Measurements from ENCODE around the gene PPM1J. TPM values are rescaled to one million over a fixed set of nuclear protein-coding genes. Genes with fewer than 3 reads are reported as not detected.
A peak's percentile ranks its signal among the peaks of the same experiment; 100 is the strongest.

PPM1J gene
- total and polyA plus RNA-seq, 9 of the 15 experiments (the other 6 are each of a cell fraction or from before 2014, with no cell fraction given) = 0.25 to 10.5 (median 4.2) TPM

GRCh38 chr1:112673592-112674439 is 41.3 kb downstream of the PPM1J start (continued):
- TF ChIP-seq, protein P1, sequence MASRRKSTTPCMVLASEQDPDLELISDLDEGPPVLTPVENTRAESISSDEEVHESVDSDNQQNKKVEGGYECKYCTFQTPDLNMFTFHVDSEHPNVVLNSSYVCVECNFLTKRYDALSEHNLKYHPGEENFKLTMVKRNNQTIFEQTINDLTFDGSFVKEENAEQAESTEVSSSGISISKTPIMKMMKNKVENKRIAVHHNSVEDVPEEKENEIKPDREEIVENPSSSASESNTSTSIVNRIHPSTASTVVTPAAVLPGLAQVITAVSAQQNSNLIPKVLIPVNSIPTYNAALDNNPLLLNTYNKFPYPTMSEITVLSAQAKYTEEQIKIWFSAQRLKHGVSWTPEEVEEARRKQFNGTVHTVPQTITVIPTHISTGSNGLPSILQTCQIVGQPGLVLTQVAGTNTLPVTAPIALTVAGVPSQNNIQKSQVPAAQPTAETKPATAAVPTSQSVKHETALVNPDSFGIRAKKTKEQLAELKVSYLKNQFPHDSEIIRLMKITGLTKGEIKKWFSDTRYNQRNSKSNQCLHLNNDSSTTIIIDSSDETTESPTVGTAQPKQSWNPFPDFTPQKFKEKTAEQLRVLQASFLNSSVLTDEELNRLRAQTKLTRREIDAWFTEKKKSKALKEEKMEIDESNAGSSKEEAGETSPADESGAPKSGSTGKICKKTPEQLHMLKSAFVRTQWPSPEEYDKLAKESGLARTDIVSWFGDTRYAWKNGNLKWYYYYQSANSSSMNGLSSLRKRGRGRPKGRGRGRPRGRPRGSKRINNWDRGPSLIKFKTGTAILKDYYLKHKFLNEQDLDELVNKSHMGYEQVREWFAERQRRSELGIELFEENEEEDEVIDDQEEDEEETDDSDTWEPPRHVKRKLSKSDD (conservative IDR thresholded peaks at IDR 0.05; ENCODE audit: low read length) = no peak
- TF ChIP-seq RBM25 (IDR thresholded peaks at IDR 0.05; ENCODE audit: low read depth, low read length, severe bottlenecking) (no peak), TRIM25 (IDR thresholded peaks at IDR 0.05; ENCODE audit: borderline replicate concordance) (no peak), ZNF316 (IDR thresholded peaks at IDR 0.05) (no peak), ZNF263 (CRISPR knock-in tag; IDR thresholded peaks at IDR 0.05; ENCODE audit: borderline replicate concordance) (0 out of 2 replicates have a peak, but pooled peaks have one; percentile 52), CGGBP1 (CRISPR knock-in tag; IDR thresholded peaks at IDR 0.05) (0 out of 2 replicates have a peak, but pooled peaks have one; percentile 53), HNRNPL (IDR thresholded peaks at IDR 0.05; ENCODE audit: low read depth, low read length) (no peak), ZBTB1 (CRISPR knock-in tag; IDR thresholded peaks at IDR 0.05; ENCODE audit: borderline replicate concordance, low read depth) (no peak), ZNF134 (CRISPR knock-in tag; conservative IDR thresholded peaks at IDR 0.05) (no peak), RBM14 (IDR thresholded peaks at IDR 0.05; ENCODE audit: borderline replicate concordance, insufficient read depth, low read depth, low read length) (no peak), TCFL5 (CRISPR knock-in tag; conservative IDR thresholded peaks at IDR 0.05) (no peak), U2AF2 (optimal IDR thresholded peaks at IDR 0.05; ENCODE audit: low read depth, low read length) (no peak), HDAC3 (IDR thresholded peaks at IDR 0.05; ENCODE audit: borderline replicate concordance, partially characterized antibody) (peak; percentile 39), KAT2B (IDR thresholded peaks at IDR 0.05; ENCODE audit: low read depth, low read length) (no peak)
